NB4 (cell line): ENCODE measurements around the gene SUSD5.

Experiments
- CTCF ChIP-seq: IDR thresholded peaks from one replicate; pipeline ENCODE4 v1.5.1; 2012; ENCODE audit warnings: low read depth, low read length
- MAX ChIP-seq: IDR thresholded peaks from 2 replicates; pipeline ENCODE4 v1.6.1; 2011; ENCODE audit warnings: low read depth, low read length
- POLR2A ChIP-seq: IDR thresholded peaks from 2 replicates; pipeline ENCODE4 v1.6.1; 2011; ENCODE audit warnings: mild to moderate bottlenecking; ENCODE audit not compliant: insufficient read length; ENCODE audit errors: extremely low read depth

- TF ChIP-seq MAX (no peak), CTCF (no peak), POLR2A (no peak)
These were observed 72.6 kb downstream of the SUSD5 start for GRCh38 chr3:33145901-33146580.
